Epithelial cell of prostate (primary cell): ENCODE data around the gene NRXN2.

Experiments used
- DNase-seq: peaks from one replicate; pipeline ENCODE4 v3.0.0-alpha.2; 2011; ENCODE audit warnings: low read depth, low spot score
- H3K27ac ChIP-seq: fragments of 450-650 bp; 2 replicates; pipeline ENCODE4 v1.5.1; 2017; ENCODE audit warnings: mild to moderate bottlenecking

Gene NRXN2

DNA sequence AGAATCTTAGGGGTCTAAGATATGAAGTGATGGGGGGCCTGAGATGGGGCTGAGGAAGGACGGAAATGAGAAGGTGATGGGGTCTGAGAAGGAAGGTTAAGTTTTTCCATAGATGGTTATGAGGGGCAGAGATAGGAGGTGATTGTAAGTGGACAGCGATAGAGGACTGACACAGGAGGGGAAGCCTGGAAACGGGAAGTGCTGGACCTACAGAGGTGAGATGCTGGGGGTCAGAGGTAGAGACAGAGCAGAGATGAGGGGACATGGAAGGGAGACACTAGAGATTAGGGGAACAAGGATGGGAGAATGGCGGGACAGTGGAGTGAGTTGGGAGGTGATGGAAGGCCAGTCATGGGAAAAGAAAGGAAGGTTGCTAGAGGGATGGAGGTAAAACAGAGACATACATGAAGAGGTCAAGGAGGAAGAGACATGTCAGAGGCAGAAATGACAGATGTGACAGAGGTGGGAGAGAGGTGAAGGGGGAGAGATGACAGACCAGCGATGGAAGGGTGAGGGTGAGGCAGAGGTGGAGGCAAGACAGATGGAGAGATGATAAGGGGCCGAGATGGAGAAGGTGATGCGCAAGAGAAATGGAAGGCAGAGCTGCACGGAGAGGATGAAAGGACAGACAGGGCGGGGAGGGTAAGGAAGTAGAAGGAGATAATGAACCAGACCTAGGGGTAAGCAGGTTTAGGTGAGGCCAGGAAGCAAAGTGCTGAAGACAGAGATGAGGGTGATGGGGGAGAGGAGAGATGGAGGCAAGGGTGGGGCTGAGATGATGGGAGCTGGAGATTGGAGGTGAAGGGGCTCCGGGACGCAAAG is 81.2 kb downstream of the NRXN2 start:
- no peak for DNase-seq
- H3K27ac ChIP-seq = no peak overlapping the region

GRCh38 chr11:64639885-64640284 is 83.1 kb downstream of the NRXN2 start:
- DNase-seq = no peak
- H3K27ac ChIP-seq = no peak overlapping the region

GRCh38 chr11:64638829-64639228 is 84.2 kb downstream of the NRXN2 start:
- no peak for DNase-seq
- no peak overlapping the region for H3K27ac ChIP-seq

- H3K27ac ChIP-seq = no peak overlapping the region
Observed at GRCh38 chr11:64638018-64638665, 84.9 kb downstream of the NRXN2 start.

GRCh38 chr11:64637334-64638017 is 85.5 kb downstream of the NRXN2 start:
- H3K27ac ChIP-seq = no peak overlapping the region
- DNase-seq = no peak

More at GRCh38 chr11:64638018-64638665, 84.9 kb downstream of the NRXN2 start:
- no peak for DNase-seq

GRCh38 chr11:64633555-64634159 is 89.3 kb downstream of the NRXN2 start:
- no peak for DNase-seq
- no peak overlapping the region for H3K27ac ChIP-seq

DNA sequence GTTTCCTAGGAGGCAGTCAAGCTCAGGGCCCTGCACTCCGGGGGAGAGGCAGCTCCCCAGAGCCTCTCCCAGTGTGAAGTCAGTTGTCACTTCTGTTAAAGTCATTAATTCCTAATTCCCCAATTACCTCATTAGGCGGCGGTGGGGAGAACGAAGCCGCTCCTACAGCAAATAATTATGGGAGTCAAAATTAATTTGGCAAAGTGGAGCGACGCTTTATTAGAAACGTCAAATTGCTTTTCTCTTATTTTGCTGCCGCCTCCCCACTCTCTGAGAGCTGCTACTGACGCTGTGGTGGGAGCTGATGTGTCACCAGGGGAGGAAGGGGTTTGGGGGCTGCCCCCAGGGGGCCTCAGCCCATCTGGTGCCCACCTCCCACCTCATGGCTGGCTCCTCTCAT is 90.3 kb downstream of the NRXN2 start:
- no peak for DNase-seq

GRCh38 chr11:64632237-64632636 is 90.8 kb downstream of the NRXN2 start:
- H3K27ac ChIP-seq = no peak overlapping the region

More for the DNA sequence above, 90.3 kb downstream of the NRXN2 start:
- H3K27ac ChIP-seq = no peak overlapping the region

DNA sequence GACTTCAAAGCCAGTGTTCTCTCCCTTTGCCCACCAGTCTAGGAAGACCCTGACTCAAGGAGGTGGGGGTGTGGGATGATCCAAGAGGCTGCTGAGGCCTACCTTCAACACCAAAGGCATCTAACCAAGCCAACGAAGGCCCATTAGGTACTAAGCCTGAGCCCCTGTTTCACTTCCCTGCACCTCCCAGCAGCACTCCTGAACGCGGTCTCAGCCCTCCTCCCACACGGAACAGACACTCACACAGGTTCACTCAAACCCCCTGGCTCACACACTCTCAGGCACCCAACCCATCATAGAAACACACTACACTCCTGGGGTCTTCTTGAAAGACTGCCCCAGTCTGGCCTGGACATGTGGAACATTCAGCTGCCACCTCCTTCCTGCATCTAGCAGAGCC is 91.3 kb downstream of the NRXN2 start:
- no peak overlapping the region for H3K27ac ChIP-seq
- DNase-seq = no peak

More at GRCh38 chr11:64632237-64632636, 90.8 kb downstream of the NRXN2 start:
- DNase-seq = no peak

DNA sequence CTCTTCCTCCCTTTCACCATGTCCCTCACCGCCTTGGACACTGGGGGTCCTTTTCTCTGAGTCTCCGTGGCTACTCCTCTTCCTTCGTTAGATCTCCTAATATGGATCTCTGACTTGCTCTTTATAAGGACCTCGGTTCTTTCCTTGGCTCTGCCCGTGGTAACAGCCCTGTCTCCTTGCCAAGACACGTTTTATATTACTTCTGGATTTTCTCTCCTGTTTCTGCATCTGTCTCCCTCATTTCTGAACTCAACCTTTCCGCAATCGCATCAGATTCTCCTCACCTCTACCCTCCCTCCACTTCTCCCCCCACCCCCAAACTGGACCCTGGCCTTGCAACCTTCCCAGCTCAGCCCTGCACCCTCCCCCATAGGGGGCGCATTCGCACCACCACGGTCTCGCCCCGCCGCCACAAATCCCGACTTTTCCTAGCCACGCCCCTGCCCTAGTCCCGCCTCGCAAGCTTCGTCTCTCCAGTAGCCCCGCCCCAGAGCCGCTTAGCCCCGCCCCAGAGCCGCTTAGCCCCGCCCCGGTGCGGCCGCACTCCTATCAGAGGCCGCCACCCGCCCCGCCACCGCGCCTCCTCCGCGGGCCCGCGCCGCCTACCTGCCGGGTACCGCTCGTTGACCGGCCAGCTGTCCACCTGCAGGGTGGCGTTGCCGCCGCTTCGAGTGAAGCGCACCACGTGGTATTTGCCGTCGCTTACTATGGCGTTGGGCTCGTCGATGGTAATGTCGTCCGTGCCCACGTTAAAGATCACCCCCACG is 93.0 kb downstream of the NRXN2 start:
- DNase-seq = no peak
- no peak overlapping the region for H3K27ac ChIP-seq

DNA sequence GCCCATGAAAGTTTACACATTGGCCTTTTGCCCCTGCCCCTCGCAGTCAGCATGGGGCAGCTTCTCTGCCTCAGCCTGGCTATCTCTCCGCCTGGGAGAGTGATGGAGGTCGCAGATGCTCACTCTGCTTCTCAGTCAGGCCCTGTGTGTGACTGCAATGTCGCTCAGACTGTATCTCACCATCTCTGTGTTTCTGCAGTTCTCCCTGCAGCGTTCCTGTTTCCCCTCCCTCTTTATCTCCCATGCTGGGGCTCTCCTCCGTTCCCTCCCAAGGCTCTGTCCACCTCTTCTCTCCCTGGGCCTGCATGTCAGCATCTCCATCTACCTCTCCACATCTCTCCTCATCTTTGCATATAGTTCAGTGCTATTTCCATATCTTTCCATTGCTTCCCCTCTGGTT is 93.9 kb downstream of the NRXN2 start:
- no peak for DNase-seq
- H3K27ac ChIP-seq = no peak overlapping the region

GRCh38 chr11:64628596-64628995 is 94.4 kb downstream of the NRXN2 start:
- no peak overlapping the region for H3K27ac ChIP-seq
- no peak for DNase-seq

GRCh38 chr11:64627371-64627770 is 95.6 kb downstream of the NRXN2 start:
- H3K27ac ChIP-seq = no peak overlapping the region
- DNase-seq = no peak

GRCh38 chr11:64626637-64627036 is 96.4 kb downstream of the NRXN2 start:
- no peak overlapping the region for H3K27ac ChIP-seq
- DNase-seq = no peak

GRCh38 chr11:64624883-64625481 is 98.0 kb downstream of the NRXN2 start:
- DNase-seq = no peak
- no peak overlapping the region for H3K27ac ChIP-seq

- no peak for DNase-seq
- no peak overlapping the region for H3K27ac ChIP-seq
Observed at GRCh38 chr11:64622681-64623080, 100.3 kb downstream of the NRXN2 start.

- no peak overlapping the region for H3K27ac ChIP-seq
- no peak for DNase-seq
Observed at GRCh38 chr11:64621283-64622019, 101.5 kb downstream of the NRXN2 start.

GRCh38 chr11:64620381-64620971 is 102.5 kb downstream of the NRXN2 start:
- DNase-seq = no peak
- H3K27ac ChIP-seq = no peak overlapping the region
